Adrenal gland (tissue), 5 donors: ENCODE results near the gene AQP11.

ENCODE experiments used
- POLR2A ChIP-seq, 2 donors: fragments of 450-650 bp; IDR thresholded peaks; one replicate each; pipeline ENCODE4 v1.6.1; 2017; ENCODE audit warnings: antibody characterized with exemption in 2 of 2, mild to moderate bottlenecking in 2 of 2, moderate library complexity in 1 of 2
- TF ChIP-seq, protein P1 (sequence below), 6 experiments: fragments of 450-650 bp in 4 of 6; fragments of 200-600 bp in 2 of 6; sonication (generic) in 1 of 6; IDR thresholded peaks; 1 replicate in 5 of 6; 2 replicates in 1 of 6; pipeline versions ENCODE4 v1.5.1 to v1.8.0; 2016 to 2021; ENCODE audit warnings: antibody characterized with exemption in 6 of 6, mild to moderate bottlenecking in 2 of 6, moderate library complexity in 1 of 6
- donor health status: DM: no; HTN: no; CAD: no.

DNA sequence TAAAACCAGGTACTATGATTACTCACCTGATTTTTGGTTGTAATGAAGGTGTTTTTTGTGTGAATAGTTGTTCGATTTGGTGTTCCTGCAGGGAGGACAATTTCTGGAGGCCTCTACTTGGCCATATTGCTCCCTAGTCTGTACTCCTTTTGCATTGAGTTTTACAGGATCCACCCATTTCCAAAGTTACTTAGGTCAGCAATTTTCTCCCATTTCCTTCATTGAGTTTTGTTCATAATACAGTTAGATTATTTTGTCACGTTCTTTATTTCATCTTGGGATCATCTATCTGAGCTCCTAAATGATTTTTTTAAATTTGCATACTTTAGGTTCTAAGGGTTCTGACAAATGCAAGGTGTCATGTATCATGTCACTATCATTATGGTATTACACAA lies 20.1 kb upstream of the AQP11 start:
- TF ChIP-seq, protein P1, sequence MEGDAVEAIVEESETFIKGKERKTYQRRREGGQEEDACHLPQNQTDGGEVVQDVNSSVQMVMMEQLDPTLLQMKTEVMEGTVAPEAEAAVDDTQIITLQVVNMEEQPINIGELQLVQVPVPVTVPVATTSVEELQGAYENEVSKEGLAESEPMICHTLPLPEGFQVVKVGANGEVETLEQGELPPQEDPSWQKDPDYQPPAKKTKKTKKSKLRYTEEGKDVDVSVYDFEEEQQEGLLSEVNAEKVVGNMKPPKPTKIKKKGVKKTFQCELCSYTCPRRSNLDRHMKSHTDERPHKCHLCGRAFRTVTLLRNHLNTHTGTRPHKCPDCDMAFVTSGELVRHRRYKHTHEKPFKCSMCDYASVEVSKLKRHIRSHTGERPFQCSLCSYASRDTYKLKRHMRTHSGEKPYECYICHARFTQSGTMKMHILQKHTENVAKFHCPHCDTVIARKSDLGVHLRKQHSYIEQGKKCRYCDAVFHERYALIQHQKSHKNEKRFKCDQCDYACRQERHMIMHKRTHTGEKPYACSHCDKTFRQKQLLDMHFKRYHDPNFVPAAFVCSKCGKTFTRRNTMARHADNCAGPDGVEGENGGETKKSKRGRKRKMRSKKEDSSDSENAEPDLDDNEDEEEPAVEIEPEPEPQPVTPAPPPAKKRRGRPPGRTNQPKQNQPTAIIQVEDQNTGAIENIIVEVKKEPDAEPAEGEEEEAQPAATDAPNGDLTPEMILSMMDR (IDR thresholded peaks at IDR 0.05) = no peak
- no peak for TF ChIP-seq POLR2A (IDR thresholded peaks at IDR 0.05)
